ENCODE data around the gene SLC2A4.
A peak's percentile ranks its signal among the peaks of the same experiment; 100 is the strongest.

Gene SLC2A4

DNA sequence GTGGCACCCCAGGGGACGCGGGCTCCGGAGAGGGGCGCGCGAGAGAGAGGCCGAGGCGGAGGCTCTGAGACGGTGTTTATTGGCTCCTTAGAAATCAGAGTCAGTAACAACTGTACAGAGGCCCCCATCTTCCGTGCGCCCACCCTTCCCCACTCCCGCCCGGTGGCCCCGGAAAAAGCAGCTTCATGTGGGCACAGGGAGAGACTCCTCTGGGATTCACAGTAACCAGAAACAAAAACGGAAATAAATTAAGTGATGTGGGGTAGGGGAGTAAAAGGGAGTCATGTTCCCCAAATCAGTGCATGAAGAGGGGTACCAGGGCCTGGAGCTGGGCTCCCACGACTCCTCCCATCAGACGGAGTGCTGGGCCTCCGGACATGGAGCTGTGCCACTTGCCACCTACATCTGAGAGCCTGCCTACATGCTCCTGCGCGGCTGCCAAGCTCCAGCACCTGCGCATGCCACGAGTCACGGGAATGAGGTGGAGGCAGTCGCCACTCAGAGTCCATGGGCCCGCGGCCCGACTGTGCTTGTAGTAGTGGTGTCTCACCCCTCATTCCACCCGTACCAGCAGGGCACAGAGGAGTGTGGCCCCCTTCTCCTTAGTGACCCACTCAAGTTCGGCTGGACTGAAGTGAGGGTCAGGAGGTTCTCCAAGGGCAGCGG lies 34.2 kb downstream of the SLC2A4 start:
- DNase-seq (ENCODE audit: extremely low read depth, low read depth) = no peak
- no peak for TF ChIP-seq CTCF (IDR thresholded peaks at IDR 0.05; ENCODE audit: low read depth, low read length)

DNA sequence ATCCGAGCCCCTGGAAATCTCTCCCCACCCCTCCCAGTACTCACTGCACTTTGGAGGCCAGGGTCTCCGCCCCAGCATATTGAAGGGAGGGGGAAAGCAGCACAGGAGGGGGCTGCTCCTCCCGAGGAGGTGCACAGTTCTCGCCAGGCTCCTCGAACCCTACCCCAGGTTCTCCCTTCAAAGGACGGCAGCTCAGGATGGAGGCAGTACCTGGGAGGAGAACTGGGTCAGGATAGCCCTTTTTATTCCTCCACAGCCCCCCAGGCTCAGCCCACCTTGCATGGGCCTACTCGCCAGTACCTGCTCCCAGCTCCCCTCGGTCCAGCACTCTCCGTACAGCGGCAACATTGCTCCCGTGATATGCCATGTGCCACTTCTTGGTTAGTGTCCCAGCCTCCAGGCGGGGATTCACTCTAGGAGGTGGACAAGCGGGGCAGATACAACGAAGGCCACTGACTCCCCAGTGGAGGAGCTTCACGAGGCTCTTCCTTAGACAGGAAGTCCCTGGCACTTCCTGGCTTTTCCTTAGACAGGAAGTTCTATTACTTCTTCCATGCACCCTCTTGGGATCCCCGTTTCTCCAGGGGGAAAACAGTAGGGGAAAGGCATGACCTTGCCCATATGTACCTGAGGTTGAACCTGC lies 35.8 kb downstream of the SLC2A4 start:
- TF ChIP-seq CTCF (IDR thresholded peaks at IDR 0.05; ENCODE audit: low read depth, low read length) = no peak
- DNase-seq (ENCODE audit: extremely low read depth, low read depth) = no peak

DNA sequence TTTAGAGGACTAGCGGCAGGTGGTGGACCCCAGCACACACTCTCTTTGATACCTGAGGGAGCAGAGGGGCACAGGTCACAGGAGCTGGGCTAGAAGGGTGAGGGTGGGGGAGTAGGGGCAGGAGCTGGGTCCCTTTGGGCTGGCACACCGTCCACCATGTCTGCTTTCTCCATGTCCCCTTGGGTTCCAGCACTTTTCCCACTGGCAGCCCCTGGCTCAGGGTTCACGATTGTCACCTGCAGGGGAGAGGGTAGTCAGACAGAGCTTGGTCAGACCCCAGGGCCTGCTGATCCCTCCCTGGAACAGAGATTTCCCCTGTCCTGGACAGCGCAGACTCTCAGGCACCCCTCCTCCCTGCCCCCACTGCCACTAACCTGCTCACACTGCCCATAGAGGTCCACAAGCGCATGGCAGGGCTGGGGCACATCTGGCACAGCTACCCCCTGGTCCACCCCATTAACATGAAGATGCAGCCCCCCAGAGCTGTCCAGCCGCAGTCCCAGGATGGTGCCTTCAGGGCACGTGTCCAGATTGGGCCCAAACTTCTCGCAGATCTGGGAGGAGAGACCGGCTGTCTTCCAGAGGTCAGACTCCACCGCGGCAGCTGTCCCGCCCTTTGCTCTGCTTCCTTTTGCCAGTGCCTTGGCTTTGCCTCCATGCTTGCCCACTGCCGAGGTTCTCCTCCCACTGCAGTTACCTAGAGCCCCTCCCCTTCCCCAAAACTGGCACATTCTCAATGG lies 36.8 kb downstream of the SLC2A4 start:
- TF ChIP-seq CTCF (IDR thresholded peaks at IDR 0.05; ENCODE audit: low read depth, low read length) = no peak

DNA sequence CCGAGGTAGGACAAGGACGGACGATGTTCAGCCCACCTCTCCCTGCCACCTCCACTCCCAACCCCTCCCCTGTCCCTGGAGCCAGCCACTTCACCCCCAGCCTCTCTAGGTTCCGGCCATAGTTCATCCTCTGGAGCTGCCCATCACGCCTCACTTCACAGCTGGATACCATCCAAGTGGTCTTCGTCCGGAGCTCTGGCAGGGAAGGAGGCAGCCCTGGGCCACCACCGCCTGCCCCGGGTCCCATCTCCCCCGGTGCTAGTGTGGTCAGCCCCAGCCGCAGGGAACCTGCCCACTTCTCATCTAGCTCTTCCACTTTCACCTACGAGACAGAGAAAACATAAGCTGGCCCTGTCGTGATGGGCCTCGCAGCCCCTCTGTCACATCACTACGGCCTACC lies 39.9 kb downstream of the SLC2A4 start:
- TF ChIP-seq CTCF (IDR thresholded peaks at IDR 0.05; ENCODE audit: low read depth, low read length) = no peak
- DNase-seq (ENCODE audit: extremely low read depth, low read depth) = no peak

More for the DNA sequence above, 36.8 kb downstream of the SLC2A4 start:
- DNase-seq (ENCODE audit: extremely low read depth, low read depth) = no peak

- no peak for TF ChIP-seq CTCF (IDR thresholded peaks at IDR 0.05; ENCODE audit: low read depth, low read length)
- no peak for DNase-seq (ENCODE audit: extremely low read depth, low read depth)
These were observed 41.1 kb downstream of the SLC2A4 start for GRCh38 chr17:7322520-7323194.

GRCh38 chr17:7323731-7324437 lies 42.4 kb downstream of the SLC2A4 start:
- peak; percentile 87 for TF ChIP-seq CTCF (IDR thresholded peaks at IDR 0.05; ENCODE audit: low read depth, low read length)
- no peak for DNase-seq (ENCODE audit: extremely low read depth, low read depth)
